Panc1 (cell line): ENCODE measurements around the gene SENP7.
"Not testable (repeated sequence)": the region's sequence is repeated elsewhere in the genome, so short reads cannot be mapped to it uniquely, and the experiment has no call there.

Experiments
- TF ChIP-seq, protein P1 (sequence below): fragments of 450-650 bp; IDR thresholded peaks from 2 replicates; pipeline ENCODE4 v1.5.1; 2017; ENCODE audit warnings: mild to moderate bottlenecking
- TF ChIP-seq, protein P2 (sequence below), 2 experiments: IDR thresholded peaks; 2 replicates each; pipeline ENCODE4 v1.6.1; 2011 to 2012; ENCODE audit warnings: low read depth in 2 of 2, control low read depth in 1 of 2, low read length in 1 of 2, mild to moderate bottlenecking in 1 of 2, moderate library complexity in 1 of 2; ENCODE audit not compliant: insufficient read depth in 1 of 2

DNA sequence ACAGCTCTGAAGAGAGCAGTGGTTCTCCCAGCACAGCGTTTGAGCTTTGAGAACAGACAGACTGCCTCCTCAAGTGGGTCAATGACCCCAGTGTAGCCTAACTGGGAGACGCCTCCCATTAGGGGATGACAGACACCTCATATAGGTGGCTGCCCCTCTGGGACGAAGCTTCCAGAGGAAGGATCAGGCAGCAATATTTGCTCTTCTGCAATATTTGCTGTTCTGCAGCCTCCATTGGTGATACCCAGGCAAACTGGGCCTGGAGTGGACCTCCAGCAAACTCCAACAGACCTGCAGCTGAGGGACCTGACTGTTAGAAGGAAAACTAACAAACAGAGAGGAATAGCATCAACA, 45.7 kb downstream of the SENP7 start:
- TF ChIP-seq, protein P1, sequence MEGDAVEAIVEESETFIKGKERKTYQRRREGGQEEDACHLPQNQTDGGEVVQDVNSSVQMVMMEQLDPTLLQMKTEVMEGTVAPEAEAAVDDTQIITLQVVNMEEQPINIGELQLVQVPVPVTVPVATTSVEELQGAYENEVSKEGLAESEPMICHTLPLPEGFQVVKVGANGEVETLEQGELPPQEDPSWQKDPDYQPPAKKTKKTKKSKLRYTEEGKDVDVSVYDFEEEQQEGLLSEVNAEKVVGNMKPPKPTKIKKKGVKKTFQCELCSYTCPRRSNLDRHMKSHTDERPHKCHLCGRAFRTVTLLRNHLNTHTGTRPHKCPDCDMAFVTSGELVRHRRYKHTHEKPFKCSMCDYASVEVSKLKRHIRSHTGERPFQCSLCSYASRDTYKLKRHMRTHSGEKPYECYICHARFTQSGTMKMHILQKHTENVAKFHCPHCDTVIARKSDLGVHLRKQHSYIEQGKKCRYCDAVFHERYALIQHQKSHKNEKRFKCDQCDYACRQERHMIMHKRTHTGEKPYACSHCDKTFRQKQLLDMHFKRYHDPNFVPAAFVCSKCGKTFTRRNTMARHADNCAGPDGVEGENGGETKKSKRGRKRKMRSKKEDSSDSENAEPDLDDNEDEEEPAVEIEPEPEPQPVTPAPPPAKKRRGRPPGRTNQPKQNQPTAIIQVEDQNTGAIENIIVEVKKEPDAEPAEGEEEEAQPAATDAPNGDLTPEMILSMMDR = not testable (repeated sequence)
- TF ChIP-seq, protein P2, sequence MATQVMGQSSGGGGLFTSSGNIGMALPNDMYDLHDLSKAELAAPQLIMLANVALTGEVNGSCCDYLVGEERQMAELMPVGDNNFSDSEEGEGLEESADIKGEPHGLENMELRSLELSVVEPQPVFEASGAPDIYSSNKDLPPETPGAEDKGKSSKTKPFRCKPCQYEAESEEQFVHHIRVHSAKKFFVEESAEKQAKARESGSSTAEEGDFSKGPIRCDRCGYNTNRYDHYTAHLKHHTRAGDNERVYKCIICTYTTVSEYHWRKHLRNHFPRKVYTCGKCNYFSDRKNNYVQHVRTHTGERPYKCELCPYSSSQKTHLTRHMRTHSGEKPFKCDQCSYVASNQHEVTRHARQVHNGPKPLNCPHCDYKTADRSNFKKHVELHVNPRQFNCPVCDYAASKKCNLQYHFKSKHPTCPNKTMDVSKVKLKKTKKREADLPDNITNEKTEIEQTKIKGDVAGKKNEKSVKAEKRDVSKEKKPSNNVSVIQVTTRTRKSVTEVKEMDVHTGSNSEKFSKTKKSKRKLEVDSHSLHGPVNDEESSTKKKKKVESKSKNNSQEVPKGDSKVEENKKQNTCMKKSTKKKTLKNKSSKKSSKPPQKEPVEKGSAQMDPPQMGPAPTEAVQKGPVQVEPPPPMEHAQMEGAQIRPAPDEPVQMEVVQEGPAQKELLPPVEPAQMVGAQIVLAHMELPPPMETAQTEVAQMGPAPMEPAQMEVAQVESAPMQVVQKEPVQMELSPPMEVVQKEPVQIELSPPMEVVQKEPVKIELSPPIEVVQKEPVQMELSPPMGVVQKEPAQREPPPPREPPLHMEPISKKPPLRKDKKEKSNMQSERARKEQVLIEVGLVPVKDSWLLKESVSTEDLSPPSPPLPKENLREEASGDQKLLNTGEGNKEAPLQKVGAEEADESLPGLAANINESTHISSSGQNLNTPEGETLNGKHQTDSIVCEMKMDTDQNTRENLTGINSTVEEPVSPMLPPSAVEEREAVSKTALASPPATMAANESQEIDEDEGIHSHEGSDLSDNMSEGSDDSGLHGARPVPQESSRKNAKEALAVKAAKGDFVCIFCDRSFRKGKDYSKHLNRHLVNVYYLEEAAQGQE (IDR thresholded peaks at IDR 0.05; ENCODE audit: insufficient read depth in 1 of 2, low read depth in 2 of 2, low read length in 1 of 2) = not testable (repeated sequence)
